CD4-positive, alpha-beta T cell treated with Interleukin-2 at 100 ng/mL for 4 hours (primary cell): ENCODE data around the gene SMURF2.
A peak's percentile ranks its signal among the peaks of the same experiment; 100 is the strongest.
"Not testable (repeated sequence)": the region's sequence is repeated elsewhere in the genome, so short reads cannot be mapped to it uniquely, and the experiment has no call there.

ENCODE experiments used
- DNase-seq: peaks from one replicate; pipeline ENCODE4 v3.0.0-alpha.2; 2020; ENCODE audit warnings: low spot score

The SMURF2 gene

GRCh38 chr17:64661976-64662773 is at the start of gene SMURF2:
Gene SMURF2 (minus strand): TSS chr17:64662307. CDS start chr17:64661880, 427 bp downstream.
- peak; percentile 77 for DNase-seq

GRCh38 chr17:64709481-64709880 is 47.4 kb upstream of the SMURF2 start:
- no peak for DNase-seq

GRCh38 chr17:64707050-64707591 is 45.0 kb upstream of the SMURF2 start:
- no peak for DNase-seq

GRCh38 chr17:64706224-64707049 is 44.3 kb upstream of the SMURF2 start:
- no peak for DNase-seq

- no peak for DNase-seq
Measured at GRCh38 chr17:64702815-64703214, 40.7 kb upstream of the SMURF2 start.

GRCh38 chr17:64698725-64699124 is 36.6 kb upstream of the SMURF2 start:
- DNase-seq, result no peak

- DNase-seq, result no peak
Measured at GRCh38 chr17:64694207-64694606, 32.1 kb upstream of the SMURF2 start.

- no peak for DNase-seq
Measured at GRCh38 chr17:64692187-64692586, 30.1 kb upstream of the SMURF2 start.

- no peak for DNase-seq
Measured at GRCh38 chr17:64689106-64689505, 27.0 kb upstream of the SMURF2 start.

- no peak for DNase-seq
Measured at GRCh38 chr17:64688481-64688880, 26.4 kb upstream of the SMURF2 start.

GRCh38 chr17:64687961-64688360 is 25.9 kb upstream of the SMURF2 start:
- no peak for DNase-seq

GRCh38 chr17:64687376-64687775 is 25.3 kb upstream of the SMURF2 start:
- DNase-seq, result no peak

GRCh38 chr17:64686705-64687104 is 24.6 kb upstream of the SMURF2 start:
- no peak for DNase-seq

- DNase-seq, result no peak
Measured at GRCh38 chr17:64685705-64686104, 23.6 kb upstream of the SMURF2 start.

- DNase-seq, result no peak
Measured at GRCh38 chr17:64683796-64684195, 21.7 kb upstream of the SMURF2 start.

GRCh38 chr17:64682261-64683181 is 20.4 kb upstream of the SMURF2 start:
- no peak for DNase-seq

GRCh38 chr17:64679710-64680216 is 17.7 kb upstream of the SMURF2 start:
- no peak for DNase-seq

GRCh38 chr17:64676763-64677162 is 14.7 kb upstream of the SMURF2 start:
- DNase-seq, result no peak

GRCh38 chr17:64670843-64671590 is 8.9 kb upstream of the SMURF2 start:
- DNase-seq, result not testable (repeated sequence)

- DNase-seq, result not testable (repeated sequence)
Measured at GRCh38 chr17:64667807-64668721, 6.0 kb upstream of the SMURF2 start.
